ENCODE measurements around the gene FLG2.

Gene FLG2

DNA sequence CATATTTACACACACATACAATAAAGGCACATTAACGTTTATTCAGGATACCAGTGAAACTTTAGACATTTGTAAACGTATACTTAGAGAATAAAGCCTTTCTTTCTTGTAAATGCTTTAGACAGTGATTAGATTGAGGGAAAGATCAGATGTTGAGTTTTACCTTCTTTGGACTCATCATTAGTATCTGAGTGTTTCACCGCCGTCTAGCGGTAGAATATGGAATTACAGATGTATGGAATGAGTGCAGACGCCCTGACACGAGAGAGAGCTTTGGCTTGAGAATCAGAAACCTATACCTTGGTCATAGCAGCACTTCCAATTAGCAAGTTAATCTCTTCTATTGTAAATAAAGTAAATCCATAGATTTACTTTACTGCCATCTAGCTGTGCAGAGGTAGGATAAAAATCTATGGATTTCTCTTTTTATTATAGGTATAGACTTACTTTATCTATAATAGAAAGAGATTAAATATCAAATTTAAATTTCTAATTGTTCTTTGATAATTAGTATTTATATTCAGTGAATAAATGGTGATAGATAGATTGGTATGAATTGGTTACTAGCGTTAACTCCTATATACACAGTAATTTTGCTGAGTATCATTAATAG lies 12.6 kb downstream of the FLG2 start:
- TF ChIP-seq GATA3 (IDR thresholded peaks at IDR 0.05; ENCODE audit: low read depth, low read length) (no peak), GATA2 (IDR thresholded peaks at IDR 0.05; ENCODE audit: low read depth, low read length) (no peak)

DNA sequence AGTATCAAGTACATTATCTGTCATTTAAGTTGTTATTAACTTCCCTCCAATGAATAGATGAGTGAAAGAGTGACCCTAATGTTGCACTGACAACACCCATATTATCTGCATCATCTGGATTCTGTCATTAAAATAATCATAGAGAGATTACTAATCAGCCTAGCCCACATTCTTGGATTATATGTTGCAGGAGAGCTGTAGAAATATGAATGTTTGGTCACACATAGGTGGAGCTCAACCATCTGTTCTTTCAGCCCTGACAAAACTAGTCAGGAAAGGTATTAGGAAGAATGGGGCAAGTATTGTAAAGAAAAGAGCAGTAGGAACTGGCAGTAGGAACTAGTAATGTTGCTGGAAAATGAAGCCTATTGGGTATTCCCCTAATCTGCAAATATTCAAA lies 15.4 kb downstream of the FLG2 start:
- TF ChIP-seq GATA2 (IDR thresholded peaks at IDR 0.05; ENCODE audit: low read depth, low read length), result no peak
- TF ChIP-seq GATA3 (IDR thresholded peaks at IDR 0.05; ENCODE audit: low read depth, low read length), result no peak

DNA sequence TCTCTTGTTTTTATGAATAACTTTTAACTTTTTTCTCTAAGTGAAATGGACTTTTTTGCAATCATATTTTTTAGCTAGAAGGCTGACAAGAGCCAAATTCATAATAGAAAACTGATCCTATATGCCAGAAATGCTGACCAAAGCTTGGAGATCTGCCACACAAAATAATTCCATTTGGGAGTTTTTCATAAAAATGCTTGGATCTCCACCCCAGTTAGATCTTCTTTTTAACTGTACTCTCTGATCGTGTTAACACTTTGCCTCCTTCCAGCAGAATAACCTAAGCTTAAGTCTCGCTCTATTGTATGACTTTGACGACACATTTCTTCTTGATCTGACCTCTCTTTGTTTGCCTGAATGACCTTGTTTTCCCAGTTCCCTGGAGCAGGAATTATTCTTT lies 16.8 kb downstream of the FLG2 start:
- TF ChIP-seq GATA3 (IDR thresholded peaks at IDR 0.05; ENCODE audit: low read depth, low read length), result no peak
- no peak for TF ChIP-seq GATA2 (IDR thresholded peaks at IDR 0.05; ENCODE audit: low read depth, low read length)

DNA sequence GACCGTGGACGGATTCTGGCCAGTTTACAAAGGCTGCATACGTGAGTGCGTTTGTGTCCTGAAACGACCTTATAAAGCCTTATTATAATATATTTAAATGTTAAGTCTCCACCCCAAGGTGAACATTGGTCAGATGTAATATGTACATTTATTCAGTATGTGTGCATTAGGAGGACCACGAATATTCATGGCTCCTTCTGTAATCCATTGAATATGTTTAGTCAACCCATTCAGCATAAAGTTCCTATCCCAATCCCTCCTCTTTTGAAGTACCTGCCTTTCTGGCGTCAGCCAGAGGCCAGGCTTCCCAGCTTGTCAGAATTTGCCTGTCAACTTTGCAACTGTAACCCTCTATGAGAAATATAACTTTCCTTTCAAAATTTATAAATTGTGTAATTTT lies 24.4 kb downstream of the FLG2 start:
- no peak for TF ChIP-seq GATA2 (IDR thresholded peaks at IDR 0.05; ENCODE audit: low read depth, low read length)
- no peak for TF ChIP-seq GATA3 (IDR thresholded peaks at IDR 0.05; ENCODE audit: low read depth, low read length)

DNA sequence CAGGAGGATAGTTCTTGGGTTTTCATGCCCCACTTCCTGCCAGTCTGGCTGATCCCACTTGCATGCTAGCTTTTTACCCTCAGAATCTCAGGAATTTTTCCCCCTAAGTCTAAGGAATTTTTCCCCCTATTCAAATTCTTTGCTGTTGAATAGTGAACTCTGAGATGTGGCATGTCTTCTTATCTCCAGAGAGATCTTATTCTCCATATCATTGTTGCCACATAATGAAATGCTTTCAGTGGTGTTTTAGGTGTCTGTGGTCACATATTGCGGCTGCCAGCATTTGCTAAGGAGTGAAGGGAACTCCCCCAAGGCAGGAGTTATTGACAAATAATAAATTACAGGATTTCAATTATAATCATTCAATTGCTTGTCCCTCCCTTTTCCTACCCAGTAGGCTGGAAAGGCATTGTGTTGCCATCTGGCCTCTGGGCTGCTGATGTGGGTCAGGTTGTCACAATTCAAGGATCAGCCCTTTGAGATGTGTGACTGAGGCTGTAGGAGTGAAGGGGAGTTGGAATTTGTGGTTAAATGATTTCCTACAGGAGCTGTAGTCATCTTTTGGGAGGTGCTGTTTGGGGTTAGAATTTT lies 30.9 kb downstream of the FLG2 start:
- no peak; the same call in 1 of the 2 replicates for TF ChIP-seq GATA2 (IDR thresholded peaks at IDR 0.05; ENCODE audit: low read depth, low read length)
- no peak for TF ChIP-seq GATA3 (IDR thresholded peaks at IDR 0.05; ENCODE audit: low read depth, low read length)

DNA sequence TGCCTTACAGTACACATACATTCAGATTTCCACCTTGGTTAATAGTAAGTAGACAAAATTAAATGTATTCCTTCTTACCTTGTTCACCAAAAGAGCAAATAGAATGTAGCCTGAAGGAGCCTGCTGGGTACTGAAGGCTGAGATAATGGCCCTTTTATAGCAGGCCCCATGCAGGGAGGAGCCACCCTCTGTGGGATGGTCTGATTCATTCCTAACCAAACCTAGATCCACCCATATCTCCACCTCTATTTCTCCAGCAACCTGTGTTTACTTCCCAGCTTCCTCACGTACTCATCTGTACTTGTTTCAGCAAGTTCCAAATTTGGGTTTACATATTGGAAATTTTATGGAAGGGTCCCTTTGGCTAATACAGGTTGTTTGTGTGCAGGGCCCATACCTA lies 34.7 kb downstream of the FLG2 start, which contains the start of gene FLG:
Gene FLG, minus strand, starts transcription at position 129 of the 400 bp plus-strand sequence. CDS start 9,783 bp downstream, outside the sequence.
- TF ChIP-seq GATA3 (IDR thresholded peaks at IDR 0.05; ENCODE audit: low read depth, low read length) (no peak), GATA2 (IDR thresholded peaks at IDR 0.05; ENCODE audit: low read depth, low read length) (no peak)

DNA sequence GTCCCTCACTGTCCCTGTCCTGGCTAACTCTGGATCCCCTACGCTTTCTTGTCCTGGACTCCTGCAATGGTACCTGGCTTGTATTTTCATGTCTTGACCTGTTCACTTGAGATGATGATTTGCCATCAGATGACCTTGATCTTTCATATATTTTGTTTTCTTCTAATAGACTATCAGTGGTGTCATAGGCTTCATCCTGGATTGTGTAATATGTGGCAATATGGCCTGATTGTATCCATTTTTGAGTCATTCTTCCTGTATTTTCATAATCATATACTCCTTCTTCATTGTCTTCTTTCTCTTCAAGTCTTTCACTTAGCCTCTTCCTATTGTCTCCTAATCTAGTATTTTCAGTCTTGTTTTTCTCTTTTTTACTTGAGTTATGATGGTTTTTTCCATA lies 45.8 kb downstream of the FLG2 start:
- no peak for TF ChIP-seq GATA3 (IDR thresholded peaks at IDR 0.05; ENCODE audit: low read depth, low read length)
- TF ChIP-seq GATA2 (IDR thresholded peaks at IDR 0.05; ENCODE audit: low read depth, low read length), result no peak

DNA sequence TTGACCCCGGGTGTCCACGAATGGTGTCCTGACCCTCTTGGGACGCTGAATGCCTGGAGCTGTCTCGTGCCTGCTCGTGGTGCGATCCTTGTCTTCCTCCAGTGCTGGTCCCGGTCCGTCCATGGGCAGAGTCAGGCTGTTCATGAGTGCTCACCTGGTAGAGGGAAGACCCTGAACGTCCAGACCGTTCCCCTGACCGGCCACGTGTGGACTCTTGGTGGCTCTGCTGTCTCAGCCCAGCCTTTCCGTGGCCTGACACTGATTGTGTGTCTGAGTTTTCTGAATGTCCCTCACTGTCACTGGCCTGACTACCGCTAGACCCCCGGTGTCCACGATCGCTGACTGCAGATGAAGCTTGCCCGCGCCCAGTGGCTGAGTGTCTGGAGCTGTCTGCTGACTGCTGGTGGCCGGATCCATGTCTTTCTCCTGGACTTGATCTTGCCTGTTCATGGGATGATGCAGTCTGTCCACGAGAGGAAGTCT lies 46.4 kb downstream of the FLG2 start:
- TF ChIP-seq GATA2 (IDR thresholded peaks at IDR 0.05; ENCODE audit: low read depth, low read length) (no peak), GATA3 (IDR thresholded peaks at IDR 0.05; ENCODE audit: low read depth, low read length) (no peak)

DNA sequence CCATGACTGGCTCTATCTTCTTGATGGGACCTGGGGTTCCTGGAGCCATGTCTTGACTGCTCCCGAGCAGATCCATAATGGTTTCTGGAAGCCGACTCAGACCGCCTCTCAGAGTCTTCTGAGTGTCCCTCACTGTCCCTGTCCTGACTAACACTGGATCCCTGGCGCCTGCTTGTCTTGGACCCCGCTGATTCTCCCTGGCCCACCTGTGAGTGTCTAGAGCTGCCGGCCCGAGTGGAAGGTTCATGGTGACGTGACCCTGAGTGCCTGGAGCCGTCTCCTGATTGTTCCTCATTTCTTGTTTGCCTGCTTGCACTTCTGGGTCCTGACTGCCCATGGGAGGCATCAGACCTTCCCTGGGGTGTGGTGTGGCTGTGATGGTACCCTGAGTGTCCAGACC lies 49.9 kb downstream of the FLG2 start:
- no peak for TF ChIP-seq GATA2 (IDR thresholded peaks at IDR 0.05; ENCODE audit: low read depth, low read length)
- TF ChIP-seq GATA3 (IDR thresholded peaks at IDR 0.05; ENCODE audit: low read depth, low read length), result no peak
